ENCODE measurements around the gene APOA1.

GRCh38 chr11:116819049-116819448 is 18.4 kb downstream of the APOA1 start:
- TF ChIP-seq POLR2A (IDR thresholded peaks at IDR 0.05; ENCODE audit: low read depth, low read length) (no peak), POLR2AphosphoS5 (IDR thresholded peaks at IDR 0.05; ENCODE audit: low read depth, low read length) (no peak)

Measured in GM12892 (cell line).